HG02759 (cell line): Measurements from ENCODE around the gene DDX5.
"Not testable (repeated sequence)": the region's sequence is repeated elsewhere in the genome, so short reads cannot be mapped to it uniquely, and the experiment has no call there.

ENCODE experiments used
- ATAC-seq: cut with Tn5 transposase; IDR thresholded peaks from one replicate; pipeline ENCODE4 v1.9.1; 2021; ENCODE audit warnings: mild to moderate bottlenecking, moderate library complexity; ENCODE audit not compliant: unreplicated experiment

DDX5 gene

DNA sequence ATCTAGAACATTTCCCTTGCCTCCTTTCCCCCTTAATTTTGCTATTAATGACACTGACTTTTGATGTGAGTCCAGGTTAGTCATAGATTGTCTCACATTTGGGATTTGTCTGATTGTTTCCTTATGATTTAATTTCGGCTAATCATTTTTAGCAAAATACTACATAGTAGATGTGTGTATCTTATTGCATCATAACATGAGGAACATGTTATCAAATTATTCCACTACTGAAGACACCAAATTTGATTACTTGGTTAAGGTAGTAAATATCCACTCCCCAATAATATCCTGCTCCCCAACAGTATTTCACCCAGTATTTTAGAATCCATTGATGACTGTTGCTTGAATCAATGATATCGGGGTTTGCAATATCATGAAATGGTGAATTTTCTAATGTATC lies 12.0 kb downstream of the DDX5 start:
- ATAC-seq, result no peak

- ATAC-seq, result no peak
These were observed 13.5 kb downstream of the DDX5 start for GRCh38 chr17:64492481-64493109.

GRCh38 chr17:64491994-64492393 lies 14.1 kb downstream of the DDX5 start:
- no peak for ATAC-seq

DNA sequence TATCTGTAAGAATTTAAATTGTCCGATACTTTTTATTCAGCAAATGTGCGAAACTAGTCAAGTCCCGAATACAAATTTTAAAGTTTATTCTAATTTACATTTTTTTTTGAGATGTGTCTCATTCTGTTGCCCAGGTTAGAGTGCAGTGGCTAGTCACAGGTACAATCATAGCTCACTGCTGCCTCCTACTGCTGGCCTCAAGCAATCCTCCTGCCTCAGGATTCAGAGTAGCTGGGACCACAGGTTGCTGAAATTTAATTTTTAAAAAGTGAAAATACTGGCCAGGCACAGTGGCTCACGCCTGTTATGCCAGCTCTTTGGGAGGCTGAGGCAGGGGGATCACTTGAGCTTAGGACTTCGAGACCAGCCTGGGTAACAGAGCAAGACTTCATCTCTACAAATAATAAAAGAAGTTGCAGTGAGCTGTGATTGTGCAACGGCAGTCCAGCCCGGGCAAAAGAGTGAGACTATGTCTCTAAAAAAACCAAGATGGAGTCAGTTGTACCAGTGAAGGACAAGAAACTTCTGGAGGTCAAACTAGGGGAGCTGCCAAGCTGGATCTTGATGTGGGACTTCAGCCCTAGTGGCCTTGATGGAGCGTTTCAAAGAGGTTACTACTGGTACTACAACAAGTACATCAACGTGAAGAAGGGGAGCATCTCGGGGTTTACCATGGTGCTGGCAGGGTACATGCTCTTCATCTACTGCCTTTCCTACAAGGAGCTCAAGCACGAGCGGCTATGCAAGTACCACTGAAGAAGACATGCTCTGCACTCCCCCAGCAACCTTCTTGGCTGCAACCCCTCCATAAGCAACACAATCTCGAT lies 14.8 kb downstream of the DDX5 start:
- no peak for ATAC-seq

GRCh38 chr17:64488301-64488700 lies 17.8 kb downstream of the DDX5 start:
- ATAC-seq, result no peak

DNA sequence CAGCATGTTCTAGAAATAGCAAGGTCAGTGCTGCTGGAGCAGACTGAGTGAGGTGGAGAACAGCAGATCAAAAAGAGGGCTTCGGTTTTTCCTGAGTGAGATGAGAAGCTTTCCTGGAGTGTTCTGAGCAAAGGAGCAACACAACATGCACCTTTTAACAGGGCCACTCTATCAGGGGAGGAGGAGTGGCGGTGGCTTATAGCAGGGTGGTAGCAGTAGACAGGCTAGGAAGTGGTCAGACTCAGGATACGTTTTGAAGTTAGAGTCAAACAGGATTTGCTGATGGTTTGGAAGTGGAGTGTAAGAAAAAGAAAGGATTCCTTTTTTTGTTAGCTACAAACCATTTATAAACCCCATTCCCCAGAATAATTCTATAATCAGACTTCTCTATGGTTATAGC lies 21.7 kb downstream of the DDX5 start:
- no peak for ATAC-seq

DNA sequence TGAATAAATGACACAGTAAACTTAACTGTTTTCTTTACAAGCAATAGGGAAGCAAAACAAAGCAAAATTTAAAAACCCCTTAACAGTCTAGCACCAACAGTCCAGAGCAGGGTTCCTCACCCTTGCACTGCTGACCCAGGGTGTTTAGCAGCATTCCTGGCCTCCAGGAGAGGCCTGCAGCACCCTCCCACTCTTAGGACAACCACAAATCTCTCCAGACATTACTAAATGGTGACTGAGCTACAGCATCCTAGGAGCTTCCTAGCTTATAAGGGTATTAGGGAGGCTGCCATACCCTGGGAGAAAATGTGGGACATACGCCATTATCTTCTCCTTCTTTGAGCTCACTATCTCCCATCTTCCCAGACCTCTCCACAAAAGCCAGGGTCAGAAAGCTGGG lies 25.1 kb downstream of the DDX5 start:
- no peak for ATAC-seq

DNA sequence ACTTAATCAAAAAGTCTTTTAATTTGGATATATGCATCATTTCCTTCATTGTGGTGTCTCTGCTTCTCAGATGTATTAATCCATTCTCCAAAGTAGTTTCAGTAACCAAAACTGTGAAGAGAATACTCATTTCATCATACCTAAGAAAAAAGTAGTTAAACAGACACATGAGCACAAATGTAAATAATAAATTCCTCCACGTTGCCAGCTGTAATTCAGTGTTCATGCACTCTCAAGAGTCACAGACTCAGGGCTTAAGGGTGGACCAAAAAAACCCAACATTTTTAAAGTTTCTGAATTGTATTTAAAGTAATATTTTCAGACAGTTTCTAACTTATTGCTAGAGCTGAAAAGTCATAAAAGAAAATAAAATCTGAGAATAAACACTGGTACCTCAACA lies 28.2 kb downstream of the DDX5 start:
- no peak for ATAC-seq

- no peak for ATAC-seq
These were observed 33.5 kb downstream of the DDX5 start for GRCh38 chr17:64472564-64472963.

GRCh38 chr17:64471440-64471839 lies 34.6 kb downstream of the DDX5 start:
- no peak for ATAC-seq

DNA sequence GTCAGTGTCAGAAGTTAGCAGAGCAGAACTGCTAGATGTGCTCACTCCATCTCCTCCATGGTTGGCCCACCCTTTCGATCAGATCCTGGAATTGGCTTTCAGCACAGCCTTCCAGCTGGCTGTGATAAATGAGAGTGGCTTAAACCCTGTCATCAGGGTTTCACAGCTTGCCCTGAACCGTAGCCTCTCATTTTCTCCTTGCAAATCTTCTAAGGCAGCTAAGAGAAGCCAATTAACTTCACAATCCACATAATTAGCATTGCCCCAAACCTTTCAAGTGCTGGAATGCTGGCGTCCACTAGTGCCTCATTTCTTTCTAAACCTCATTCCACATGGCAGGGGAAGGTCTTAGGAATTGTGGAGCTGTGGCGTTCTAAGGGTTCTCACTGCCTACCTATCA lies 35.5 kb downstream of the DDX5 start:
- no peak for ATAC-seq

GRCh38 chr17:64466834-64467233 lies 39.3 kb downstream of the DDX5 start:
- not testable (repeated sequence) for ATAC-seq

GRCh38 chr17:64466019-64466735 lies 39.9 kb downstream of the DDX5 start:
- no peak for ATAC-seq

- no peak for ATAC-seq
These were observed 44.3 kb downstream of the DDX5 start for GRCh38 chr17:64461788-64462187.

DNA sequence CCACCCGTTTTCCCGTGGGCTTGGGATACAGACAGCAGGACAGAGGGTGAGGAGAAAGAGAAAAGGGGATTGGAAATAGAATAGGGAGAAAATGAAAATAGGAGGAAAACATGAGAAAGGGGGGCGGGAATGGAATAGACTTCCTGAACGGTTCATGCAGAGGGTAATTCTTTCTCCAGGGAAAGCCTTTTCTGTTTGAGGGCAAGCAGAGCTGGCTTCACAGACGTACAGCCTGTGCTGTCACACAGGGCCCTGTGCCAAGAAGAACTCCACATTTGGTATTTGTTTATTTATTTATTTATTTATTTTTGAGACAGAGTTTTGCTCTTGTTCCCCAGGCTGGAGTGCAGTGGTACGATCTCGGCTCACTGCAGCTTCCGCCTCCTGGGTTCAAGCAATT lies 45.1 kb downstream of the DDX5 start:
- ATAC-seq, result no peak

DNA sequence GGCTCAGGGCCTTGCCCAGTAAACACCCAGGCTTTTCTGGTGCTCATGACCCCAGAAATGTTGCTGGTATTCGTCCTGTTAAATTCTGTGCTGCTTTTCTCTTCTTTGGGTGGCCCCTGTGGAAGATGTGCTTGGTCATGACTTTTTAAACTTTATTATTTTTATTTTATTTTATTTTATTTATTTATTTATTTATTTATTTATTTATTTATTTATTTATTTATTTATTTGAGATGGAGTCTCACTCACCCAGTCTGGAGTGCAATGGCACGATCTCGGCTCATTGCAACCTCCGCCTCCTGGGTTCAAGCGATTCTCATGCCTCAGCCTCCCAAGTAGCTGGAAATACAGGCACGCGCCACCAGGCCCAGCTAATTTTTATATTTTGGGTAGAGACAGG lies 46.3 kb downstream of the DDX5 start:
- not testable (repeated sequence) for ATAC-seq

DNA sequence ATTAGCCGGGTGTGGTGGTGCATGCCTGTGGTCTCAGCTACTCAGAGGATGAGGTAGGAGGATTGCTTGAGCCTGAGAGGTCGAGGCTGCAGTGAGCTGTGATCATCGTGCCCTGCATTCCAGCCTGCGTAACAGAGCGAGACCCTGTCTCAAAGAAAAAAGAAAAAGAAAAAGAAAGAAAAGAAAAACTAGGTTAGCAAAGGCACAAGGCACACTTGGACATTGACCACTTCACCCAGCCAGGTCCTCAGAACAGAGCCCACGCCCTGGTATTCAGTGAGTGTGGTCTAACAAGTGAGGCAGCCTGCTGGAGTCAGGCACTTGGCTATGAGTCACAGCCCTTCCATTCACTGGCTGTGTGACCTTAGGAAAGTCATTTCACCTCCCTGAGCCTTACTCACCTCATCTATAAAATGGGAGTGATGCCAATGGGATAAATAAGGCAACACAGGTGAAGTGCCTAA lies 46.8 kb downstream of the DDX5 start:
- ATAC-seq, result no peak

DNA sequence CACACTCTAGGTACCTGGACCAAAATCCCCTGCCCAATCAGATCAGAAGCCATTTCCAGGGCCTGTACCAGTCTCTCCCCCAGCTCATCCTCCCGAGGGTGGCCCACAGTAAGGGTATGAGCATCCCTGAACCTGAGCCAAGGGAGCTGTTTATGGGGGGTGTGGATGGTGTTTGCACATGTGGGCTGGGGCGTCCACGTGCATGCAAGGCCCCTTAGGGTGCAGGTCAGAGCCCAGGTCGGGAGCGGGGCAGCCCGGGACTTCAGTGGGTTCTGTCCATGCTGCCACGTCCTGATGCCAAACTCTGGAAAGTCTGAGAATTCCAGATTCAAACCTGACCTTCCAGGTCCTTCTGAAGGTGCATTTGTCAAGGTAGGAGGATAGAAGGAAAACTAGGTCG lies 47.3 kb downstream of the DDX5 start:
- no peak for ATAC-seq

GRCh38 chr17:64457156-64457555 lies 48.9 kb downstream of the DDX5 start:
- ATAC-seq, result no peak

- ATAC-seq, result no peak
These were observed 49.9 kb downstream of the DDX5 start for GRCh38 chr17:64455993-64456885.

GRCh38 chr17:64449545-64449944 lies 56.5 kb downstream of the DDX5 start:
- ATAC-seq, result no peak
